ENCODE results near the gene WDFY2. TPM values are rescaled to one million over a fixed set of nuclear protein-coding genes. Genes with fewer than 3 reads are reported as not detected.

Gene WDFY2
- total and polyA plus RNA-seq, 2 donors = 3.4 to 7.4 TPM

DNA sequence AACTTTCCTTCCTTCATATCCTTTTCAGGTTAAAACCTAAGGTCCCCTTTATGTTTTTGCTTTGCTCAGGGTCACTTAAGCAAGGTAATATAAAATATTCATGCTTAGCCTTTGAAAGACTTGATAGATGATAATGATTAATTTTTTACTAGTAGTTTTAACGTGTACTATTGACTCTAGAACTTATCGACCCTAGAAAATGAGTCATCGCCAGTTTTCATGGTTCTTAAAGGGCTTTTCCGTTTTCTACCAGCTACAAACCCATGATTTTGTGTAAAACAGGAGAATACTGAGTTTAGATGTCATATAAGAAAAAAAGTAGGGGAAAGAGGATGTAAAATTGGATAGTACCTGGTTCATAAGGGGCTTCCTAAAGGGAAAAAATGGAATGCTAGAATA lies 144.0 kb downstream of the WDFY2 start:
- no peaks in the 10 kb centered on the region for H3K4me1 ChIP-seq (ENCODE audit: control insufficient read depth in 2 of 2, insufficient read depth in 2 of 2, low read length in 2 of 2)
- H3K27me3 ChIP-seq (ENCODE audit: control insufficient read depth in 2 of 2, insufficient read depth in 1 of 2, low read length in 1 of 2) = no peaks in the 10 kb centered on the region
- H3K9me3 ChIP-seq (ENCODE audit: control insufficient read depth in 2 of 2, insufficient read depth in 1 of 2, low read length in 1 of 2) = no peaks in the 10 kb centered on the region
- WGBS = 98% methylated on average over 4 of the region's 4 CpGs
- peaks cover 7 to 9% of the 10 kb centered on the region in 2 donors for H3K36me3 ChIP-seq (ENCODE audit: control insufficient read depth in 2 of 2, insufficient read depth in 2 of 2, low read length in 1 of 2)
- no peak overlapping the region for H3K27ac ChIP-seq (ENCODE audit: low read depth in 1 of 2, low read length in 1 of 2)
- no peak for DNase-seq (ENCODE audit: low read depth in 6 of 9, low spot score in 9 of 9)
- H3K4me3 ChIP-seq (ENCODE audit: low read length in 2 of 2) = no peak overlapping the region

- no peaks in the 10 kb centered on the region for H3K4me1 ChIP-seq (ENCODE audit: control insufficient read depth in 2 of 2, insufficient read depth in 2 of 2, low read length in 2 of 2)
- peaks cover 7 to 13% of the 10 kb centered on the region in 2 donors for H3K36me3 ChIP-seq (ENCODE audit: control insufficient read depth in 2 of 2, insufficient read depth in 2 of 2, low read length in 1 of 2)
- H3K27me3 ChIP-seq (ENCODE audit: control insufficient read depth in 2 of 2, insufficient read depth in 1 of 2, low read length in 1 of 2) = no peaks in the 10 kb centered on the region
- H3K27ac ChIP-seq (ENCODE audit: low read depth in 1 of 2, low read length in 1 of 2) = no peak overlapping the region
- H3K4me3 ChIP-seq (ENCODE audit: low read length in 2 of 2) = no peak overlapping the region
- H3K9me3 ChIP-seq (ENCODE audit: control insufficient read depth in 2 of 2, insufficient read depth in 1 of 2, low read length in 1 of 2) = no peaks in the 10 kb centered on the region
- whole genome bisulfite sequencing = 97% methylated on average over 10 of the region's 10 CpGs
- DNase-seq (ENCODE audit: low read depth in 6 of 9, low spot score in 9 of 9) = no peak
Observed at GRCh38 chr13:51728972-51729371, 144.7 kb downstream of the WDFY2 start.

DNA sequence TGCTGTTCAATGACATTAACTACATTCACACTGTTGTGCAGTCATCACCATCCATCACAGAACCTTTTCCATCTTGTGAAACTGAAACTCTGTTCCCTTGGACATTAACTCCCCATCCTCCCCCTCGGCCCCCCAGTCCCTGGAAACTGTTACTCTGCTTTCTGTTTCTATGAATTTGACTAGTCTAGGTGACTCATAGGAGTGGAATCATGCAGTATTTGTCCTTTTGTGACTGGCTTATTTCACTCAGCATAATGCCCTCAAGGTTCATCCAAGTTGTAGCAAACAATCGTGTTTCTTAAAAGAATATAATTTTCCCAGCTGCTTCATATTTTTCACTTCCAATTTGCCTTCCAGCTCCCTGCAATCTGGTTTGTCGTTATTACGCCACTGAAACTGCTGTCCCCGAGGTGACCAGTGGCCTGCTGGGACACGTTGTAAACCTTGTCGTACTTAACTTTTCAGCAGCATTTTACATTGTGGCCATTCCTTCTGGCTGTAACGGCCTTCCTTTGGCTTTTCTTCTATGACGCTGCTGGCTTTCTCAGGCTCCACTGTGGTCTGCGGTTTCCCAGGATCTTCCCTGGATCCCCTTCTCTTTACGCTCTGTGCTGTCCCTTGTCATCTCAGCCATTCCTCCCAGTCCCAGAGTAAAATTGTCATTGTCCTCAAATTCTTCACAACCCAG lies 145.7 kb downstream of the WDFY2 start:
- DNase-seq (ENCODE audit: low read depth in 6 of 9, low spot score in 9 of 9) = no peak
- Histone ChIP-seq H3K9me3 (ENCODE audit: control insufficient read depth in 2 of 2, insufficient read depth in 1 of 2, low read length in 1 of 2) (no peaks in the 10 kb centered on the region), H3K27ac (ENCODE audit: low read depth in 1 of 2, low read length in 1 of 2) (peak overlapping the region; percentile 23 to 25), H3K36me3 (ENCODE audit: control insufficient read depth in 2 of 2, insufficient read depth in 2 of 2, low read length in 1 of 2) (peaks cover 8 to 13% of the 10 kb centered on the region in 2 donors), H3K4me1 (ENCODE audit: control insufficient read depth in 2 of 2, insufficient read depth in 2 of 2, low read length in 2 of 2) (no peaks in the 10 kb centered on the region), H3K4me3 (ENCODE audit: low read length in 2 of 2) (no peak overlapping the region), H3K27me3 (ENCODE audit: control insufficient read depth in 2 of 2, insufficient read depth in 1 of 2, low read length in 1 of 2) (no peaks in the 10 kb centered on the region)
- WGBS = 95% methylated on average over 11 of the region's 11 CpGs

DNA sequence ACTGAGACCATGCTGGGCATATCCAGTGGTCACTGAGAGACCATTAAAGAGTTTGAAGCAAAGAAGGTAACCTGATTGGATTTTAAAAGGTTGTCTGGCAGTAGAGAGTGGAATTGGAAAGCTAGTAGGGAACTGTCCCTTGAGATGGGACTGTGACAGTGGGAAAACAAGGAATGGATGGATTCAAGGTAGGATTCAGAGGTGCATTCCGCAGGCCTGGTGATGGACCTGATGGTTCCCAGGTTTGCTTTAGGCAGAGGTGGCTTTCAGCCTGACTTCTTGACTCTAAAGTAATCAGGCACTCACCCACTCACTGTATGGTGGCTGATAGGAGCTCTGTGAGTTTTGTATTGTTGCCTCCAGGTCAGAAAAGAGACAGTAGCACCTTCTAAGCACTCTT lies 146.7 kb downstream of the WDFY2 start:
- DNase-seq (ENCODE audit: low read depth in 6 of 9, low spot score in 9 of 9) = no peak
- Histone ChIP-seq H3K4me1 (ENCODE audit: control insufficient read depth in 2 of 2, insufficient read depth in 2 of 2, low read length in 2 of 2) (no peaks in the 10 kb centered on the region), H3K4me3 (ENCODE audit: low read length in 2 of 2) (no peak overlapping the region), H3K36me3 (ENCODE audit: control insufficient read depth in 2 of 2, insufficient read depth in 2 of 2, low read length in 1 of 2) (peaks cover 13% of the 10 kb centered on the region in 2 donors), H3K9me3 (ENCODE audit: control insufficient read depth in 2 of 2, insufficient read depth in 1 of 2, low read length in 1 of 2) (no peaks in the 10 kb centered on the region), H3K27me3 (ENCODE audit: control insufficient read depth in 2 of 2, insufficient read depth in 1 of 2, low read length in 1 of 2) (no peaks in the 10 kb centered on the region), H3K27ac (ENCODE audit: low read depth in 1 of 2, low read length in 1 of 2) (no peak overlapping the region)
- WGBS = 100% methylated on average over 1 of the region's 1 CpG

DNA sequence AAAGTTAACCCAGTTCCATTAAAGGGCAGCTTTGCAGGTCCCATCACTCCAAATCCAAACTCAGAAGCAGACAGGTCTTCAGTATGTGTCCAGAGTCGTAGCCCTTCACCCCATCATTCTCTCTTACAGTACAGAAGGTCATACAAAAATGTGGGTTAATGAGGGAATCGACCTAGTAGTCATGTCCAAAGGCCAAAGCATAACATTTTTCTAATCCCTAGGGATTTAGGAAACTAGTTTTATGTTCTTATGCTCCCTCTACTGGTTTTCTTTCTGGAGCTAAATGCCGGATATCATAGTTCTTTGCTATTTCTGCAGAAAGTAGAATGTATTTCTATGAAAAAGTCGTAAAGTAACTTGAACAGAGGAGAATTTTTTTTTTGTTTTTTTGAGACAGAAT lies 147.5 kb downstream of the WDFY2 start:
- Histone ChIP-seq H3K27me3 (ENCODE audit: control insufficient read depth in 2 of 2, insufficient read depth in 1 of 2, low read length in 1 of 2) (no peaks in the 10 kb centered on the region), H3K4me1 (ENCODE audit: control insufficient read depth in 2 of 2, insufficient read depth in 2 of 2, low read length in 2 of 2) (no peaks in the 10 kb centered on the region), H3K36me3 (ENCODE audit: control insufficient read depth in 2 of 2, insufficient read depth in 2 of 2, low read length in 1 of 2) (peaks cover 13% of the 10 kb centered on the region in 2 donors), H3K27ac (ENCODE audit: low read depth in 1 of 2, low read length in 1 of 2) (no peak overlapping the region), H3K9me3 (ENCODE audit: control insufficient read depth in 2 of 2, insufficient read depth in 1 of 2, low read length in 1 of 2) (no peaks in the 10 kb centered on the region), H3K4me3 (ENCODE audit: low read length in 2 of 2) (no peak overlapping the region)
- WGBS = 94% methylated on average over 4 of the region's 4 CpGs
- no peak for DNase-seq (ENCODE audit: low read depth in 6 of 9, low spot score in 9 of 9)

DNA sequence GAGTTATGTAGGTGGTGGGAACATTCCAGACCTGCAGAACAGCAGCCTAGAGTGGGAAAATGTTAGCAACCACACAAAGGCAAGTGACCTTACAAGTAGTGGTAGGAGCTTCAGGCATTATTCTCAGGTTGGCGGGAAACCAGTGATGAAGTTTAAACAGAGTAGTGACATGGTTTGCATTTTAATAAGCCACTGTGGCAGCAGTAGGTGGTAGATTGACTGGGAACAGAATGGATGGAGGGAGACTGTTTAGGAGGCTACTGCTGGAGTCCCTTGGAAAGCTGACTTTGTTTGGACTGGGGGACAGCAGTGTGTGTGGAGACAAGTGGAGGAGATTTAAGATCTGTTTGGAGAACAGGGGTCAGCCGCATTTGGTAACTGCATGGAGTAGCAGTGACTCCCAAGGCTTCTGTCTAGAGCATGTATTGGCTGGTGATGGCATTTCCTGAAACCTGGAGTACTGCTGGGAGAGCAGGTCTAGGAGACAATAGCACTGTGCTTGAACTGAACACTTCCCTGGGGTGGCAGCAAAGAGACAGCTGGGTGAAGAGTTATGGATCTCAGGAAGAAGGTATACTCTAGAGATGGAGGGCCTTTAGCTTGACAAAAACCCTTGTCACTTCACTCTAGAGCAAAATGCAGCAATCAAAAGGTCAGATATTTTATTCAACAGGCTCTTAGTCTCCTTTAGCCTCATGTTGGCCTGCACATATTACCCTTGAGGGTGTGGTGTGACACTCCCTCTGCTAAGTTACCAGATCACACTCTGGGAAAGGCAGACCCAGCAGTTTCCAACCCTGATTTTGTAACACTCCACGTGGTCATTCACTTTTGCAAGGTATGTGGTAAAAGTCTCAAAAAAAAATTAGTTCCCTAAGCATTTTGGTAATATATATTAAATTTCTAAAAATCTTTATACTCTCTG lies 149.4 kb downstream of the WDFY2 start:
- H3K27ac ChIP-seq (ENCODE audit: low read depth in 1 of 2, low read length in 1 of 2) = no peak overlapping the region
- H3K27me3 ChIP-seq (ENCODE audit: control insufficient read depth in 2 of 2, insufficient read depth in 1 of 2, low read length in 1 of 2) = no peaks in the 10 kb centered on the region
- no peaks in the 10 kb centered on the region for H3K9me3 ChIP-seq (ENCODE audit: control insufficient read depth in 2 of 2, insufficient read depth in 1 of 2, low read length in 1 of 2)
- WGBS = 97% methylated on average over 3 of the region's 3 CpGs
- peaks cover 0 to 2% of the 10 kb centered on the region in 2 donors for H3K4me1 ChIP-seq (ENCODE audit: control insufficient read depth in 2 of 2, insufficient read depth in 2 of 2, low read length in 2 of 2)
- no peak for DNase-seq (ENCODE audit: low read depth in 6 of 9, low spot score in 9 of 9)
- H3K4me3 ChIP-seq (ENCODE audit: low read length in 2 of 2) = no peak overlapping the region
- H3K36me3 ChIP-seq (ENCODE audit: control insufficient read depth in 2 of 2, insufficient read depth in 2 of 2, low read length in 1 of 2) = peaks cover 5 to 13% of the 10 kb centered on the region in 2 donors

DNA sequence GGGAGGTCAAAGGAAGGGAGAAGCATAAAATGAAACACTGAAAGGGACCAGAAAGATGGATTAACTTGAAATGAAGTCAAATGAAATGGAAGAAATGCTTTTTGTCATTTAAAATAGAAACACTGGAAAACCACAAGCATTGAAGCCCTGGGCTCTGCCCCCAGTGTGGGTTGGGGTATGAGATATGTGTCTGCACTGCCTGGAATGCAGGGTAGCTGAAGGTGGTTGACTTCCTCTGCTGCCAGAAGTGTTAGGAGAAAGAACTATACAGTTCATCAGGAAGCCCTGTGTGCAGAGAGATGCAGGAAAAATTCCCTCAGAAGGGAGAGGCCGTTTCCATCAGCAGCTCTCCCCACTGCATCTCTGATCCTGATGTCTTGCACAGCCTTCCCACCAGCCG lies 150.5 kb downstream of the WDFY2 start:
- WGBS = 91% methylated on average over 2 of the region's 2 CpGs
- H3K4me1 ChIP-seq (ENCODE audit: control insufficient read depth in 2 of 2, insufficient read depth in 2 of 2, low read length in 2 of 2) = peaks cover 0 to 2% of the 10 kb centered on the region in 2 donors

GRCh38 chr13:51737609-51738008 lies 153.3 kb downstream of the WDFY2 start:
- Histone ChIP-seq H3K9me3 (ENCODE audit: control insufficient read depth in 2 of 2, insufficient read depth in 1 of 2, low read length in 1 of 2) (no peaks in the 10 kb centered on the region), H3K4me1 (ENCODE audit: control insufficient read depth in 2 of 2, insufficient read depth in 2 of 2, low read length in 2 of 2) (peaks cover 0 to 2% of the 10 kb centered on the region in 2 donors), H3K4me3 (ENCODE audit: low read length in 2 of 2) (no peak overlapping the region), H3K27ac (ENCODE audit: low read depth in 1 of 2, low read length in 1 of 2) (no peak overlapping the region), H3K36me3 (ENCODE audit: control insufficient read depth in 2 of 2, insufficient read depth in 2 of 2, low read length in 1 of 2) (peaks cover 13 to 31% of the 10 kb centered on the region in 2 donors), H3K27me3 (ENCODE audit: control insufficient read depth in 2 of 2, insufficient read depth in 1 of 2, low read length in 1 of 2) (no peaks in the 10 kb centered on the region)
- DNase-seq (ENCODE audit: low read depth in 6 of 9, low spot score in 9 of 9) = peak in 2 of 9 donors; percentile 6 to 16
- 32% methylated on average over 3 of the region's 3 CpGs for WGBS

More for the DNA sequence above, 150.5 kb downstream of the WDFY2 start:
- Histone ChIP-seq H3K36me3 (ENCODE audit: control insufficient read depth in 2 of 2, insufficient read depth in 2 of 2, low read length in 1 of 2) (peaks cover 8 to 21% of the 10 kb centered on the region in 2 donors), H3K27ac (ENCODE audit: low read depth in 1 of 2, low read length in 1 of 2) (no peak overlapping the region), H3K4me3 (ENCODE audit: low read length in 2 of 2) (no peak overlapping the region), H3K27me3 (ENCODE audit: control insufficient read depth in 2 of 2, insufficient read depth in 1 of 2, low read length in 1 of 2) (no peaks in the 10 kb centered on the region), H3K9me3 (ENCODE audit: control insufficient read depth in 2 of 2, insufficient read depth in 1 of 2, low read length in 1 of 2) (no peaks in the 10 kb centered on the region)
- DNase-seq (ENCODE audit: low read depth in 6 of 9, low spot score in 9 of 9) = no peak

All from thymus (tissue), 11 donors.